Activated CD4-positive, alpha-beta T cell treated with anti-CD3 and anti-CD28 coated beads for 36 hours (primary cell): ENCODE measurements around the gene TMEM129. TPM values are rescaled to one million over a fixed set of nuclear protein-coding genes. Genes with fewer than 3 reads are reported as not detected.

Experiments
- ATAC-seq: fragments of 200-7000 bp; cut with Tn5 transposase; one replicate; pipeline ENCODE4 v1.10.0; 2021; ENCODE audit warnings: mild to moderate bottlenecking, moderate library complexity
- CTCF ChIA-PET: fragments of 350-600 bp; sonication (Branson Sonifier 250); formaldehyde crosslinking; loops from one replicate; lab custom pipeline; 2021; ENCODE audit warnings: antibody characterized with exemption; lab: Charles Lee
- POLR2A ChIA-PET: fragments of 350-600 bp; sonication (Branson Sonifier 250); formaldehyde crosslinking; loops from one replicate; lab custom pipeline; 2021; ENCODE audit warnings: antibody characterized with exemption, inconsistent platforms; lab: Charles Lee
- DNase-seq: peaks from one replicate; pipeline ENCODE4 v3.0.0-alpha.2; 2020
- H3K27ac Mint-ChIP-seq: one replicate; pipeline ENCODE4 v1.8.0; 2021; ENCODE audit warnings: mixed read lengths
- H3K27me3 Mint-ChIP-seq: one replicate; pipeline ENCODE4 v1.8.0; 2021; ENCODE audit warnings: mixed read lengths
- H3K36me3 Mint-ChIP-seq: one replicate; pipeline ENCODE4 v1.8.0; 2021; ENCODE audit warnings: low read depth, mixed read lengths
- H3K4me1 Mint-ChIP-seq: one replicate; pipeline ENCODE4 v1.8.0; 2021; ENCODE audit warnings: mixed read lengths
- H3K4me3 Mint-ChIP-seq: one replicate; pipeline ENCODE4 v1.8.0; 2021; ENCODE audit warnings: mild to moderate bottlenecking, moderate library complexity, mixed read lengths
- H3K9me3 Mint-ChIP-seq: one replicate; pipeline ENCODE4 v1.8.0; 2021; ENCODE audit warnings: low read depth, mixed read lengths
- intact Hi-C, 2 experiments: fragments of 100-400 bp; cut with DNase I in 1 of 2; cut with micrococcal nuclease in 1 of 2; formaldehyde crosslinking; loops; one replicate each; pipeline versions ENCODE4 v1.14.2 to v1.15.1; 2022 to 2024; cut with DNase I, micrococcal nuclease
- total RNA-seq, 2 experiments: library from RNA; stranded (reverse); gene quantifications; one replicate each; pipeline ENCODE4 v1.2.3, GENCODE V29; 2021

Gene TMEM129
- total RNA-seq, 2 experiments from 2014 or later = 13.7 to 14.6 TPM

- no peak overlapping the region for H3K27ac Mint-ChIP-seq
- H3K4me3 Mint-ChIP-seq = no peak overlapping the region
- intact Hi-C loops = loop anchor here in 1 of 2 experiments (10.0 kb wide), 1 partner anchor 151 kb away; no protein-coding TSS in a partner anchor
- ATAC-seq = no peak
- H3K27me3 Mint-ChIP-seq = no peaks in the 10 kb centered on the region
- ChIA-PET CTCF (interaction anchor here (0.7 to 6.3 kb wide), 4 partner anchors 17 to 157 kb away, joined by 3 to 104 read pairs (median 4); no protein-coding TSS in a partner anchor), POLR2A (no interaction called here)
- H3K36me3 Mint-ChIP-seq = peaks cover 39% of the 10 kb centered on the region
- H3K4me1 Mint-ChIP-seq = no peaks in the 10 kb centered on the region
- DNase-seq = no peak
- H3K9me3 Mint-ChIP-seq = peaks cover 2% of the 10 kb centered on the region
These were observed 22.4 kb upstream of the TMEM129 start for GRCh38 chr4:1743551-1743950.

GRCh38 chr4:1741208-1741607 is 20.1 kb upstream of the TMEM129 start:
- H3K27me3 Mint-ChIP-seq = no peaks in the 10 kb centered on the region
- no peak overlapping the region for H3K27ac Mint-ChIP-seq
- ChIA-PET CTCF (interaction anchor here (0.7 to 3.5 kb wide), 2 partner anchors 48 to 189 kb away, joined by 3 to 11 read pairs; no protein-coding TSS in a partner anchor), POLR2A (interaction anchor here (0.6 kb wide), 1 partner anchor 160 kb away, joined by 9 read pairs; no protein-coding TSS in a partner anchor)
- no peaks in the 10 kb centered on the region for H3K4me1 Mint-ChIP-seq
- ATAC-seq (no peak), DNase-seq (no peak)
- intact Hi-C loops = loop anchor here in 1 of 2 experiments (10.0 kb wide), 1 partner anchor 154 kb away; no protein-coding TSS in a partner anchor
- peaks cover 4% of the 10 kb centered on the region for H3K9me3 Mint-ChIP-seq
- no peak overlapping the region for H3K4me3 Mint-ChIP-seq
- H3K36me3 Mint-ChIP-seq = peaks cover 62% of the 10 kb centered on the region

- no peak for ATAC-seq
- CTCF ChIA-PET = interaction anchor here (1.8 to 3.5 kb wide), 2 partner anchors 8 to 46 kb away, joined by 5 to 11 read pairs; no protein-coding TSS in a partner anchor
- POLR2A ChIA-PET = no interaction called here
These were observed 19.0 kb upstream of the TMEM129 start for GRCh38 chr4:1740021-1740545.

GRCh38 chr4:1739358-1739757 is 18.2 kb upstream of the TMEM129 start:
- no peak overlapping the region for H3K4me3 Mint-ChIP-seq
- peaks cover 69% of the 10 kb centered on the region for H3K36me3 Mint-ChIP-seq
- CTCF ChIA-PET = interaction anchor here (1.8 to 3.5 kb wide), 2 partner anchors 9 to 46 kb away, joined by 5 to 11 read pairs; no protein-coding TSS in a partner anchor
- no peaks in the 10 kb centered on the region for H3K27me3 Mint-ChIP-seq
- H3K9me3 Mint-ChIP-seq = peaks cover 4% of the 10 kb centered on the region
- intact Hi-C loops = no loop called here
- ATAC-seq (no peak), DNase-seq (no peak)
- no peaks in the 10 kb centered on the region for H3K4me1 Mint-ChIP-seq
- no peak overlapping the region for H3K27ac Mint-ChIP-seq
- POLR2A ChIA-PET = no interaction called here

More at GRCh38 chr4:1740021-1740545, 19.0 kb upstream of the TMEM129 start:
- Mint-ChIP-seq H3K4me1 (no peaks in the 10 kb centered on the region), H3K4me3 (no peak overlapping the region), H3K27me3 (no peaks in the 10 kb centered on the region), H3K9me3 (peaks cover 4% of the 10 kb centered on the region), H3K27ac (no peak overlapping the region), H3K36me3 (peaks cover 72% of the 10 kb centered on the region)
- no peak for DNase-seq
- intact Hi-C loops = loop anchor here in 1 of 2 experiments (10.0 kb wide), 1 partner anchor 155 kb away; no protein-coding TSS in a partner anchor

- peaks cover 65% of the 10 kb centered on the region for H3K36me3 Mint-ChIP-seq
- H3K4me3 Mint-ChIP-seq = no peak overlapping the region
- H3K27ac Mint-ChIP-seq = no peak overlapping the region
- POLR2A ChIA-PET = no interaction called here
- CTCF ChIA-PET = no interaction called here
- no peak for ATAC-seq
- intact Hi-C loops = no loop called here
- H3K4me1 Mint-ChIP-seq = no peaks in the 10 kb centered on the region
- no peaks in the 10 kb centered on the region for H3K27me3 Mint-ChIP-seq
- no peak for DNase-seq
- peaks cover 4% of the 10 kb centered on the region for H3K9me3 Mint-ChIP-seq
These were observed 17.3 kb upstream of the TMEM129 start for GRCh38 chr4:1738410-1738809.

- Mint-ChIP-seq H3K36me3 (peaks cover 71% of the 10 kb centered on the region), H3K4me1 (no peaks in the 10 kb centered on the region), H3K27me3 (no peaks in the 10 kb centered on the region), H3K9me3 (peaks cover 4% of the 10 kb centered on the region), H3K4me3 (no peak overlapping the region), H3K27ac (no peak overlapping the region)
- DNase-seq (no peak), ATAC-seq (no peak)
- CTCF ChIA-PET = no interaction called here
- intact Hi-C loops = no loop called here
- POLR2A ChIA-PET = no interaction called here
These were observed 16.5 kb upstream of the TMEM129 start for GRCh38 chr4:1737666-1738065.

GRCh38 chr4:1736812-1737211 is 15.7 kb upstream of the TMEM129 start:
- ATAC-seq = no peak
- H3K27ac Mint-ChIP-seq = no peak overlapping the region
- ChIA-PET CTCF (interaction anchor here (0.7 kb wide), 1 partner anchor 44 kb away, joined by 3 read pairs; no protein-coding TSS in a partner anchor), POLR2A (no interaction called here)
- H3K36me3 Mint-ChIP-seq = peaks cover 75% of the 10 kb centered on the region
- no peaks in the 10 kb centered on the region for H3K27me3 Mint-ChIP-seq
- DNase-seq = no peak
- H3K4me1 Mint-ChIP-seq = peaks cover under 1% of the 10 kb centered on the region
- H3K9me3 Mint-ChIP-seq = peaks cover 4% of the 10 kb centered on the region
- no peak overlapping the region for H3K4me3 Mint-ChIP-seq
- intact Hi-C loops = no loop called here

- DNase-seq (no peak), ATAC-seq (no peak)
- Mint-ChIP-seq H3K27ac (no peak overlapping the region), H3K36me3 (peaks cover 72% of the 10 kb centered on the region), H3K4me1 (peaks cover 15% of the 10 kb centered on the region), H3K4me3 (no peak overlapping the region), H3K9me3 (peaks cover 4% of the 10 kb centered on the region), H3K27me3 (no peaks in the 10 kb centered on the region)
- CTCF ChIA-PET = interaction anchor here (1.7 kb wide), 1 partner anchor 11 kb away, joined by 4 read pairs; no protein-coding TSS in a partner anchor
- POLR2A ChIA-PET = no interaction called here
- intact Hi-C loops = no loop called here
These were observed 14.1 kb upstream of the TMEM129 start for GRCh38 chr4:1735215-1735614.

GRCh38 chr4:1732911-1733310 is 11.8 kb upstream of the TMEM129 start:
- no peak for DNase-seq
- CTCF ChIA-PET = interaction anchor here (0.8 kb wide), 1 partner anchor 65 kb away, joined by 3 read pairs; no protein-coding TSS in a partner anchor

GRCh38 chr4:1731180-1731579 is 10.1 kb upstream of the TMEM129 start:
- POLR2A ChIA-PET = interaction anchor here (0.6 to 2.6 kb wide), 2 partner anchors 38 to 49 kb away, joined by 3 to 10 read pairs; no protein-coding TSS in a partner anchor
- peak; percentile 84 for ATAC-seq
- H3K4me3 Mint-ChIP-seq = no peak overlapping the region
- CTCF ChIA-PET = interaction anchor here (2.8 to 13.1 kb wide), 2 partner anchors 12 to 38 kb away, joined by 19 to 196 read pairs; partner anchors contain the start of genes TACC3 and TMEM129
- peaks cover 78% of the 10 kb centered on the region for H3K36me3 Mint-ChIP-seq
- intact Hi-C loops = no loop called here
- H3K27me3 Mint-ChIP-seq = no peaks in the 10 kb centered on the region
- peak; percentile 50 for DNase-seq
- H3K9me3 Mint-ChIP-seq = no peaks in the 10 kb centered on the region
- peaks cover 48% of the 10 kb centered on the region for H3K4me1 Mint-ChIP-seq
- peak overlapping the region; percentile 33 for H3K27ac Mint-ChIP-seq

More at GRCh38 chr4:1732911-1733310, 11.8 kb upstream of the TMEM129 start:
- H3K36me3 Mint-ChIP-seq = peaks cover 79% of the 10 kb centered on the region
- H3K9me3 Mint-ChIP-seq = no peaks in the 10 kb centered on the region
- no peak for ATAC-seq
- peaks cover 33% of the 10 kb centered on the region for H3K4me1 Mint-ChIP-seq
- no peak overlapping the region for H3K27ac Mint-ChIP-seq
- POLR2A ChIA-PET = interaction anchor here (0.8 kb wide), 1 partner anchor 12 kb away, joined by 3 read pairs; the partner anchor contains the start of genes TACC3 and TMEM129
- intact Hi-C loops = no loop called here
- no peaks in the 10 kb centered on the region for H3K27me3 Mint-ChIP-seq
- no peak overlapping the region for H3K4me3 Mint-ChIP-seq

- no peak overlapping the region for H3K27ac Mint-ChIP-seq
- H3K36me3 Mint-ChIP-seq = peaks cover 75% of the 10 kb centered on the region
- no peak overlapping the region for H3K4me3 Mint-ChIP-seq
- no peaks in the 10 kb centered on the region for H3K9me3 Mint-ChIP-seq
- intact Hi-C loops = no loop called here
- ATAC-seq (no peak), DNase-seq (no peak)
- no peaks in the 10 kb centered on the region for H3K27me3 Mint-ChIP-seq
- CTCF ChIA-PET = interaction anchor here (0.7 to 13.1 kb wide), 11 partner anchors 11 to 124 kb away, joined by 3 to 196 read pairs (median 3); partner anchors contain the start of genes SLBP, TACC3 and TMEM129
- POLR2A ChIA-PET = interaction anchor here (0.6 to 2.6 kb wide), 2 partner anchors 37 to 48 kb away, joined by 3 to 10 read pairs; no protein-coding TSS in a partner anchor
- H3K4me1 Mint-ChIP-seq = peaks cover 51% of the 10 kb centered on the region
These were observed 9.5 kb upstream of the TMEM129 start for GRCh38 chr4:1730532-1731135.
